PFSK-1 (cell line): Measurements from ENCODE around the gene PCNT.

Source experiments
- POLR2AphosphoS5 ChIP-seq: IDR thresholded peaks from 2 replicates; pipeline ENCODE4 v1.6.1; 2012; ENCODE audit warnings: low read depth, mild to moderate bottlenecking, control low read depth, low read length, moderate library complexity
- SIN3A ChIP-seq: IDR thresholded peaks from 2 replicates; pipeline ENCODE4 v1.6.1; 2012; ENCODE audit warnings: mild to moderate bottlenecking, low read length, moderate library complexity, borderline replicate concordance; ENCODE audit not compliant: insufficient read depth
- TAF1 ChIP-seq: IDR thresholded peaks from 2 replicates; pipeline ENCODE4 v1.6.1; 2012; ENCODE audit warnings: low read length, control low read depth, borderline replicate concordance; ENCODE audit not compliant: insufficient read depth
- TF ChIP-seq, protein P1 (sequence below), 2 experiments: IDR thresholded peaks; 2 replicates each; pipeline versions ENCODE4 v1.6.1 to v1.8.0; 2011 to 2012; ENCODE audit warnings: low read depth in 2 of 2, low read length in 2 of 2, control low read depth in 1 of 2, inconsistent platforms in 1 of 2, mild to moderate bottlenecking in 1 of 2, moderate library complexity in 1 of 2; ENCODE audit not compliant: insufficient read depth in 1 of 2

- TF ChIP-seq POLR2AphosphoS5 (no peak), SIN3A (no peak), TAF1 (no peak)
- TF ChIP-seq, protein P1, sequence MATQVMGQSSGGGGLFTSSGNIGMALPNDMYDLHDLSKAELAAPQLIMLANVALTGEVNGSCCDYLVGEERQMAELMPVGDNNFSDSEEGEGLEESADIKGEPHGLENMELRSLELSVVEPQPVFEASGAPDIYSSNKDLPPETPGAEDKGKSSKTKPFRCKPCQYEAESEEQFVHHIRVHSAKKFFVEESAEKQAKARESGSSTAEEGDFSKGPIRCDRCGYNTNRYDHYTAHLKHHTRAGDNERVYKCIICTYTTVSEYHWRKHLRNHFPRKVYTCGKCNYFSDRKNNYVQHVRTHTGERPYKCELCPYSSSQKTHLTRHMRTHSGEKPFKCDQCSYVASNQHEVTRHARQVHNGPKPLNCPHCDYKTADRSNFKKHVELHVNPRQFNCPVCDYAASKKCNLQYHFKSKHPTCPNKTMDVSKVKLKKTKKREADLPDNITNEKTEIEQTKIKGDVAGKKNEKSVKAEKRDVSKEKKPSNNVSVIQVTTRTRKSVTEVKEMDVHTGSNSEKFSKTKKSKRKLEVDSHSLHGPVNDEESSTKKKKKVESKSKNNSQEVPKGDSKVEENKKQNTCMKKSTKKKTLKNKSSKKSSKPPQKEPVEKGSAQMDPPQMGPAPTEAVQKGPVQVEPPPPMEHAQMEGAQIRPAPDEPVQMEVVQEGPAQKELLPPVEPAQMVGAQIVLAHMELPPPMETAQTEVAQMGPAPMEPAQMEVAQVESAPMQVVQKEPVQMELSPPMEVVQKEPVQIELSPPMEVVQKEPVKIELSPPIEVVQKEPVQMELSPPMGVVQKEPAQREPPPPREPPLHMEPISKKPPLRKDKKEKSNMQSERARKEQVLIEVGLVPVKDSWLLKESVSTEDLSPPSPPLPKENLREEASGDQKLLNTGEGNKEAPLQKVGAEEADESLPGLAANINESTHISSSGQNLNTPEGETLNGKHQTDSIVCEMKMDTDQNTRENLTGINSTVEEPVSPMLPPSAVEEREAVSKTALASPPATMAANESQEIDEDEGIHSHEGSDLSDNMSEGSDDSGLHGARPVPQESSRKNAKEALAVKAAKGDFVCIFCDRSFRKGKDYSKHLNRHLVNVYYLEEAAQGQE (IDR thresholded peaks at IDR 0.05; ENCODE audit: insufficient read depth in 1 of 2, low read depth in 2 of 2, low read length in 2 of 2), result no peak
Observed at GRCh38 chr21:46294647-46295176, 29.2 kb upstream of the PCNT start.
